Brain microvascular endothelial cell (primary cell): ENCODE results near the gene RSAD2.
"Not testable (repeated sequence)": the region's sequence is repeated elsewhere in the genome, so short reads cannot be mapped to it uniquely, and the experiment has no call there.

Experiments used
- DNase-seq: peaks from one replicate; pipeline ENCODE4 v3.0.0-alpha.2; 2020
- H3K27ac ChIP-seq: fragments of 250-450 bp; sonication (Bioruptor Pico); 2 replicates; pipeline ENCODE4 v1.5.1; 2020; ENCODE audit warnings: mild to moderate bottlenecking, moderate library complexity
- H3K27me3 ChIP-seq: fragments of 250-450 bp; sonication (Bioruptor Pico); replicated peaks from 2 replicates; pipeline ENCODE4 v1.5.1; 2020; ENCODE audit warnings: mild to moderate bottlenecking
- H3K36me3 ChIP-seq: fragments of 250-450 bp; sonication (Bioruptor Pico); replicated peaks from 2 replicates; pipeline ENCODE4 v1.5.1; 2020; ENCODE audit warnings: mild to moderate bottlenecking
- H3K4me3 ChIP-seq: 2 replicates; pipeline ENCODE4 v1.5.1; 2011; ENCODE audit warnings: low read depth, mild to moderate bottlenecking, control low read depth, low read length, moderate library complexity
- CTCF ChIP-seq: IDR thresholded peaks from 2 replicates; pipeline ENCODE4 v1.5.1; 2011; ENCODE audit warnings: low read depth, mild to moderate bottlenecking, moderate library complexity, low read length, control low read depth, inconsistent platforms; ENCODE audit errors: missing control alignments
- in situ Hi-C: cut with HindIII; loops from 2 replicates; pipeline ENCODE4 v1.10.0; 2017; ENCODE audit warnings: low sequenced_read_pairs, low pct_ligation_motif_present

Gene RSAD2

DNA sequence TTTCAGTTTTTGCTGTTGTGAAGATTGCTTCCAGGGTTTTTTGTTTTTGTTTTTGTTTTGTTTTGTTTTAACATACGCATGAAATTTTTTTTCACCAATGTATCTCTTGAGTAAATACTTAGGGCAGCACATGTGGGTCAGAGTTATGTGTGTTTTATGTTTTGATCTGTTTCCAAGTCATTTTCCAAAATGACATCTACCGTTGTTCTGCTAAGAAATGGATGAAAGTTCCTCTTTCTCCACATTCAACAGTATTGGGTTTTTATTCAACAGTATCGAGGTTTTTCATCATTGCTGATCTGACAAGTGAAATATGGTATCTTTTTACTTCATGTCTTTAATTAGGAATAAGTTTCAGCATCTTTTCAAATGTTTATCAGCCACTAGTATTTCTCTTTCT, 56.3 kb downstream of the RSAD2 start:
- Histone ChIP-seq H3K4me3 (no peak overlapping the region), H3K36me3 (no peaks in the 10 kb centered on the region), H3K27ac (no peak overlapping the region), H3K27me3 (no peaks in the 10 kb centered on the region)
- in situ Hi-C loops: no loop called here
- no peak for TF ChIP-seq CTCF
- no peak for DNase-seq

DNA sequence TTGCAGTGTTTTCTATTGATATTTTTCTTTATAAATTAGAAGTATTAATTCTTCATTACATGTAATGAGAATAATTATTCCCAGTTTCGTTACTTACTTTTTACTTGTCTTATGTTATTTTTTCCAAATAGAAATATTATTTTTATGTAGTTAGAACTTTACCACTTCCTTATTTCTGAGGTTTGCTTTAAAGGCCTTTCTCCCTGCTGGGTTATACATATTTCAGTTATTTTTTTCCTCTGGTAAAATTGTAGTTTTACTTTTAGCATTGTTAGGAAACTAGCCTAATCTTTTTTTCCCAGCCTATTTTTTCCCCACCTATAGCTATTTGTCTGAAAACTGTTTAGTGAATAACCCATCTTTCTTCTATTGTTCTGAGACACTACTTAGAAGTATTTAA, 56.8 kb downstream of the RSAD2 start:
- no peak for DNase-seq
- no peak for TF ChIP-seq CTCF
- no peak overlapping the region for H3K27ac ChIP-seq
- H3K27me3 ChIP-seq: no peaks in the 10 kb centered on the region
- H3K4me3 ChIP-seq: no peak overlapping the region
- in situ Hi-C loops: no loop called here
- H3K36me3 ChIP-seq: no peaks in the 10 kb centered on the region

- H3K27me3 ChIP-seq: no peaks in the 10 kb centered on the region
- no peak overlapping the region for H3K27ac ChIP-seq
- no peak overlapping the region for H3K4me3 ChIP-seq
- TF ChIP-seq CTCF: no peak
- no peaks in the 10 kb centered on the region for H3K36me3 ChIP-seq
- in situ Hi-C loops: no loop called here
- DNase-seq: no peak
These were observed 57.4 kb downstream of the RSAD2 start for GRCh38 chr2:6934758-6935651.

DNA sequence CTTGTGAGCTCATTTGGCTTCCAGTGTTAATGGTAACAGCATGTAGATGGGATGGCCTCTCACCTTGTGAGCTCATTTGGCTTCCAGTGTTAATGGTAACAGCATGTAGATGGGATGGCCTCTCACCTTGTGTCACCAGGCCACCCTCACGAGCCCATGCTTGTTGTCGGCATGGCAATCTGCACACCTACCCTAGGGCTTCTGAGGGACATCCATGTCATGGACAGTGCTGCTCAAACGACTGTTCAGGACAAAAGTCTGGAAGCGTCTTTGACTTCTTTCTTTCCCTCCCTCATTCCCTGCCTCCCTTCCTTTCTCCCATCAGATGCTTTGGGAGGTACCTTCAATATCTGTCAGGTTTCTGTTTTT, 58.1 kb downstream of the RSAD2 start:
- H3K27ac ChIP-seq, H3K4me3 ChIP-seq, DNase-seq, in situ Hi-C loops, H3K27me3 ChIP-seq, H3K36me3 ChIP-seq: not testable (repeated sequence)

DNA sequence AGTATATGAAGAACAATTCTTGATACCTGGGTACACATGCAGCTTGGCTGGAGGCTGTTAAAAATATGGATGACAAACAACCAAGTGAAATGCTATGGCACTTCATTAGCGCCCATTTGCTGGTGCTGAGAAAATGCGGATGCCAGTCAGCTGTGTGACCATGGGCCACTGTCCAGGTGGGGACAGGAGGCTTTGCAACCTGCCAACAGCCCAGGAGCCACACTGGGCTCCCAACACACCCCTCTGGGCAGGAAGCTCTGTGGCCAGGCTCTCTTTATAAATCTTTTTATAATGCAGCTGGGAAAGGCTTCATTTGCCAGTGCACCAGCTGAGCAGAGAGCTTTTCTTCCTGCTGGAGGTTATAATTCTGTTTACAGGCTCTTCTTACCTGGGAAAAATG, 59.6 kb downstream of the RSAD2 start:
- Histone ChIP-seq H3K27me3 (no peaks in the 10 kb centered on the region), H3K27ac (no peak overlapping the region), H3K4me3 (no peak overlapping the region), H3K36me3 (no peaks in the 10 kb centered on the region)
- in situ Hi-C loops: no loop called here
- TF ChIP-seq CTCF: no peak
- DNase-seq: no peak

- TF ChIP-seq CTCF: no peak
- in situ Hi-C loops: no loop called here
- Histone ChIP-seq H3K36me3 (no peaks in the 10 kb centered on the region), H3K27ac (no peak overlapping the region), H3K4me3 (no peak overlapping the region), H3K27me3 (no peaks in the 10 kb centered on the region)
- no peak for DNase-seq
These were observed 60.0 kb downstream of the RSAD2 start for GRCh38 chr2:6937582-6937981.
